Measurements from ENCODE around the gene PID1.

PID1 gene

GRCh38 chr2:229267080-229267479 lies 4.0 kb downstream of the PID1 start:
- H3K27ac ChIP-seq = peak overlapping the region in 2 of 21 experiments; percentile 7 to 42

DNA sequence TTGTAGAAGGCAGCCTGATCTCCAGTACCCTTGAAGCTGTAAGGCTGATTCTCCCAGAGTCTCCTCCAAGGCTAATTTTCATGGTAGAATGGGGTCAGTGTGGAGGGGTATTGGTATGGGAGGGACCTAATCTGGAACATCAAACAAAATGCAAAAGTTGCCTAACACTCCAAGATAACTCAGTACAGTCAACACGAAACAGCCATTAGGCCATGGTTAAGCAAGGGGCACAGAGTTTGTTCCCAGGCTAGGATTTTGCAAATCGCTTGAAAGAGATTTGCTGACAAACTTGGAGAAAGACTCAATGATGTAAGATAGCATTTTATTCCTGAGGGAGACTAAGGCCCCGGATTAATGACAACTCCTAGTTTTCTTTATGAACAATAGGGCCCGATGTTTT lies 5.4 kb downstream of the PID1 start:
- no peak overlapping the region for H3K4me3 ChIP-seq
- H3K27ac ChIP-seq = no peak overlapping the region

More at GRCh38 chr2:229267080-229267479, 4.0 kb downstream of the PID1 start:
- H3K4me3 ChIP-seq = no peak overlapping the region

DNA sequence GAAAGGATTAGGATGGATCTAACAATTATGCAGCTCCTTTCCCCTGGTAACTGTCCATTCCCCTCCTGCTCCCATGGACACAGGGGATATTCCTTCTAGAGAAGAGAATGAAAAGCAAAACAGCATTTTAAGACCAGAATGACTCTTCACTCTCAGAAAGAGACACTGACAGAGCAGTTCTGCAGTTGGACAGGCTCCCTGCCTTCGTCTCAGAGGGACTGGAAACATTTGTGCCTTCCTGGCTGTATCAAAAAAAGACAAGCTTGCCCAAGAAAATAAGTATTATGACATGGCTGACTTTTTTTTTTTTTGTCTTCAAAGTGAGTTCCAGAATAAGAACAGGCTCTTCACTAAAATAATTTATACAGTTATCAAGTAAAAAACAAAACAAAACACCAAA lies 9.5 kb downstream of the PID1 start:
- no peak overlapping the region for H3K4me3 ChIP-seq
- no peak overlapping the region for H3K27ac ChIP-seq

GRCh38 chr2:229261076-229261475 lies 10.0 kb downstream of the PID1 start:
- Histone ChIP-seq H3K27ac (no peak overlapping the region), H3K4me3 (no peak overlapping the region)

DNA sequence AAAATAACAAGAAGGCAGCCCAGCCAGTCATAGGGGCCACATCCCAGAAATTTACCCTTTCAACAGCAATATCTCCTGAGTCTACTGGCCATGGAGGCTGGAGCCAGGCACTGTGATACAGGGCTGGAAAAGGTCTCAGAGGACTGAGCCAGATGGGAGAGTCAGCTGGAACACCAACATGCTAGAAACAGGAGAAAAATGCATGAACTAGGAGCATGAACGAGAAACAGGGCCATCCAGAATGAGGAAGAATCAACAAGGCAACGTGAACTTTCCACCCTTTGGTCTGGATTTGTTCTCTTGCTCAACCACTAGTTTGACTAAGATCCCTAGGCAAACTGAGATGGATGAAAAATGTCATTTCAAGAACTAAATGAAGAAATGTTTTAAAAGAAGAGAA lies 13.1 kb downstream of the PID1 start:
- Histone ChIP-seq H3K4me3 (no peak overlapping the region), H3K27ac (no peak overlapping the region)

DNA sequence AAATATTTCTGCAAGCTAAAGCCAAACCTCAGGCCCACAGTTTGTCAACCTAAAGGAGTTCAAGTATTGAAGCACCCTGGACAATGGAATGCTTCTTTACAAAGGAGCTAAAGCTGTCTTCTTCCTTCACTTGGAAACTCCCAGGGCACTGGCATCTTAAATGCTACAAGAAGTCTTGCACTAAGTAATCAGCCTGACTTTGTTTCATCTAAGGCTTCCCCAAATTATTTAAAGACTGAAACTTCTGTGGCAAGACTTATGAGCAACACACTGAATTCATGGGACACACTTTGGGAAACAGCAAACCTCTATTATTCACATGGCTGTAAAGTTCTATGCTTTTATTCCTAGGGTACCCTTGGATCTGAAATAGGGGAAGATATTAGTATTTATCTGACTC lies 14.7 kb downstream of the PID1 start:
- Histone ChIP-seq H3K27ac (no peak overlapping the region), H3K4me3 (no peak overlapping the region)

DNA sequence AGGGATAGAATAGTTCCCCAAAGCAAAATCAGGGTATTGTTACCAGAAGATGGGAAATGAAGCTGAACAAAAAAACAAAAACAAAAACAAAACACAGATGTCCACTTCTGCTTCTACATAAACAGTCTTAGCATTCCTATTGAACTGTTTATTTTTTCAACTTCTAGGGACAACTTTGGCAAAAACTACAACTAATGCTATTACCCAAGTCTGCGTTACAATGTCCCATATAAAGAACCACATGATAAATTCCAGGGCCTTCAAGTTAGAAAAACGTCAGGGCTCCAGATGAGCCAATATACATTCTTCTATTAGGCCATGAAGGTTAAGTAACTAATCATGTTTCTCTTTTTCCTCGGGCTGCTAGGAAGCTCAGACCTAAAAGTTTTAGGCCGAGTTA lies 16.9 kb downstream of the PID1 start:
- no peak overlapping the region for H3K4me3 ChIP-seq
- H3K27ac ChIP-seq = no peak overlapping the region

- Histone ChIP-seq H3K4me3 (no peak overlapping the region), H3K27ac (no peak overlapping the region)
Measured at GRCh38 chr2:229252996-229253395, 18.1 kb downstream of the PID1 start.

- H3K4me3 ChIP-seq = no peak overlapping the region
- no peak overlapping the region for H3K27ac ChIP-seq
Measured at GRCh38 chr2:229252280-229252679, 18.8 kb downstream of the PID1 start.

DNA sequence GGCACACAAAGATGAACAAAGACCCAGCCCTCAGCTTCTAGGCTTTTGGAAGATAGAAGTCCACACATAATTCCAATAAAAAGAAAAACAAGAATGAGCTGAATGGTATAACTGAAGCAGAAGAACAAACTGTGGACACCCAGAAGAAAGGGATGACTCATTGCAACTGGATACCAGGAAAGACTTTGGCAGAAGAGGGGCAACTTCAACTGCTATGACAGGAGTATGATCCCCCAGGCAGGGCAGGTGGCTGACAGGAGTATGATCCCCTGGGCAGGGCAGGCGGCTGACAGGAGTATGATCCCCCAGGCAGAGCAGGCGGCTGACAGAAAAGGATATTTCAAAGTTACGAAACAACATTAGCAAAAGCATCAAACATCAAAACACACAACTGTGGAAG lies 21.6 kb downstream of the PID1 start:
- H3K27ac ChIP-seq = no peak overlapping the region
- no peak overlapping the region for H3K4me3 ChIP-seq

DNA sequence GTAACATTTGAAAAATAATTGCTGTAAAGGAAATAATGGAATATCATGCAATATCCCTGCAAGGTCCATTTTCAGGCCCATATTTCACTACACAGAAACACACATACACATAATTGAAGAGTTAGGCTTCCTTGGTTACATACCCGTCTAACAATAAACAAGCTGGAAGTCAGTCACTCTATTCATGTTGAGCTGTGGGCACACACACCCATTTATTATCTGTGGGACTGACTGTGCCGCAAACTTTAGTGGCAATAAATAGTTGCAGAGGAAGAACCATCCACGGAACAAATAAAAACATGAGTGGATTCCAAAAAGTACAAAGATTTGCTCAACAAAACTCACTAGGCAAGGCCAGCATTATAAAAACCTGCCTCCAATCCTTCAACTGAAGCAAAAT lies 24.8 kb downstream of the PID1 start:
- Histone ChIP-seq H3K27ac (no peak overlapping the region), H3K4me3 (no peak overlapping the region)

DNA sequence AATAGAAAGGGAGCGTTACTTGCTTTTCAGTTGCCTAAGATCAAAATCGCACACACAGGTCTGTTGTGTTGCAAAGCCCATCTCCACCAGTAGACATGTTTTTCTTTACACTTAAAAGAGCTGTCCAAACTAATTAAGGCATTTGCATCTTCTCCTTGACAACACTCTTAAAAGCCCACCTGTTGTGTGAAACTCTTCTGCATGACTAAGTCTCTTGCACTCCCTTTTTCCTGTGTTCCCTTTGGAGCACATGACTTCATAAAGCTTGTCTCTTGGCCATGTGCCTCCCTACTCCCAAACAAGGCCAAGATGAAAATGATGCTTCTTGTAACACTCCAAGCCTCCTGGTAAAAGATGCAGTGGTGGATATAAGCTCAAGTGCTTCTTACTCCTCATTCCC lies 26.1 kb downstream of the PID1 start:
- Histone ChIP-seq H3K27ac (no peak overlapping the region), H3K4me3 (no peak overlapping the region)

- no peak overlapping the region for H3K27ac ChIP-seq
- no peak overlapping the region for H3K4me3 ChIP-seq
Measured at GRCh38 chr2:229243890-229244560, 27.1 kb downstream of the PID1 start.

GRCh38 chr2:229240984-229241491 lies 30.0 kb downstream of the PID1 start:
- Histone ChIP-seq H3K27ac (no peak overlapping the region), H3K4me3 (no peak overlapping the region)

GRCh38 chr2:229239021-229239420 lies 32.1 kb downstream of the PID1 start:
- no peak overlapping the region for H3K27ac ChIP-seq
- no peak overlapping the region for H3K4me3 ChIP-seq

GRCh38 chr2:229237270-229237669 lies 33.8 kb downstream of the PID1 start:
- Histone ChIP-seq H3K27ac (no peak overlapping the region), H3K4me3 (no peak overlapping the region)

DNA sequence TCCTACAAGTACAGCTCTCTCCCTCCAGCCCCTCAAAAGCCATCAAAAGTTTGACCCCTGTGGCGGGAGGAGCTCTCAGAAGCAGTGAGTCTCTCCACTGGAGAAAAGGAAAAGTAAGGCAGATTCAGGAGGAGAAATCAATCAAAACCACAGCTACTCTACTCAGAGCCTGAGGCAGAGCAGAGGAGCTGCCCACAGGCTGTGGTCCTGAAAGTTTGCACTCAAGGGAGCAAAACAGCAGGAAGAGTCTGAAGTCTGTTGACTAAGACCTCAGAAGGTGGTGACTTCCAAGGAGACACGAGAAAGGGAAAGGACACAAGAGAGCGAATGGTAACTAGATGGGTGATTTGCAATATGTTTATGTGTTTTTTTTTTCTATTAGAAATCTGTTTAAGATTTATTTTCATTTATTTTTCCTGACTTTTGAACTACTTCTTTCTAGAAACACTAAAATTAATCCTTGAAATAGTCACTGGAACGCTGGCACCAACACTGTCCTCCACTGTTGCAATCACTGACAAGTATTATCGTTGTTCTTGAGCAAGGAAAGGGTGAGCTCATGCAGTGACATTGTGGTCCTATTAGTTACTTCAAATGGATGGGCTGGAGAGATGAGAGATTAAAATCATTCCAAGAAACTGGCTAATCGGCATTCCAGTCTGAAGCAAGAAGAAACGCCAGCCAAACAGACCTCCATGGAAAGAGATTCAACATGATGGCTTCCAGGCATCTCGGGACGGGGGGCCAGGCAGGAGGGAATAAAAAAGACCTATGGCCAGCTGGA lies 35.8 kb downstream of the PID1 start:
- Histone ChIP-seq H3K4me3 (no peak overlapping the region), H3K27ac (no peak overlapping the region)

GRCh38 chr2:229231885-229232284 lies 39.2 kb downstream of the PID1 start:
- no peak overlapping the region for H3K27ac ChIP-seq
- no peak overlapping the region for H3K4me3 ChIP-seq

- no peak overlapping the region for H3K27ac ChIP-seq
- H3K4me3 ChIP-seq = no peak overlapping the region
Measured at GRCh38 chr2:229231328-229231868, 39.7 kb downstream of the PID1 start.

DNA sequence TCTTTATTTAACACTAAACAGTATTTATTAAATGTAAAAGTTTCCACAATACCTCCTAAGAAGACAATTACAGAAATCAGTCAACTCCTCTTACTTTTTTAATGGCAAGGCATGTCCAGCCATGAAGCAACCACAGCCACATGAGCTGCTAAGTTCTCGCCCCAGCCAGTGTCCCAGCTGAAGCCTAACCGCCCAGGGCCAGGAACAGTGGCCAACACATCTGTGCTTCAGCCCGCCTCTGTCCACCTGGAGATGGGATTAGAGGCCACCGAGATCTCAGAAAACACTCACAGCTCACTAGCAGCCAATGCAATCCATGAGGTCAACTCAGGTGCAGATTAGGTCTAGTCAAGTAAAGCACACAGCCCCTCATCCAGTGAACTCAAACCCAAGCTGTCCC lies 40.2 kb downstream of the PID1 start:
- Histone ChIP-seq H3K27ac (no peak overlapping the region), H3K4me3 (no peak overlapping the region)

DNA sequence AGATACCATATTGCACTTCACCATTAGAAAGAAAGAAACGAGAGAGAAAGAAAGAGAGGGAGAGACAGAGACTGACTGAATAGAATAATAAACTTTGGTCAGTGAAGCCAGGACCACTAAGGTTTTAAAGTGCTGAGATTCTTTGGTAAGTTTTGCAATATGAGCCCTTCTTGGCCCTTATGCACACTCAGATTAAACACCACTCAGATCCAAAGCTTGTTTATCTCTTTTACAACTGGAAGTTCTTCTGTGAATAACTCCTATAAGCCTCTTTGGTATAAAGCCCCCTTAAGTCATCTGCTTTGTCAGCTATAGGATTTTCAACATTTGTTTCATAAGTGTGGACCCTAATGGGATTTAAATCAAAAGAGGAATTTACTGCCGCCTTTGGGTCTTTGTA lies 40.8 kb downstream of the PID1 start:
- Histone ChIP-seq H3K27ac (no peak overlapping the region), H3K4me3 (no peak overlapping the region)

All from skin epidermis (tissue), 12 donors.